ENCODE results near the gene C10orf95.

C10orf95 gene

DNA sequence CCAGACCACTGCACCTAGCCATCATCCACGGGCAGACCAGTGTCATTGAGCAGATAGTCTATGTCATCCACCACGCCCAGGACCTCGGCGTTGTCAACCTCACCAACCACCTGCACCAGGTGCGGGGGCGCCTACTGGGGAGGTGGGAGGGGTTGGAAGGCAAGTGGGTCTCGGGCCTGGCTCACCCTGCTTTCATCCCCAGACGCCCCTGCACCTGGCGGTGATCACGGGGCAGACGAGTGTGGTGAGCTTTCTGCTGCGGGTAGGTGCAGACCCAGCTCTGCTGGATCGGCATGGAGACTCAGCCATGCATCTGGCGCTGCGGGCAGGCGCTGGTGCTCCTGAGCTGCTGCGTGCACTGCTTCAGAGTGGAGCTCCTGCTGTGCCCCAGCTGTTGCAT is 51.3 kb downstream of the C10orf95 start:
- DNase-seq = no peak
